ENCODE data around the gene PHF19. TPM values are rescaled to one million over a fixed set of nuclear protein-coding genes. Genes with fewer than 3 reads are reported as not detected.

Gene PHF19
- total and polyA plus RNA-seq, 2 of the 8 experiments (the other 6 are each of a cell fraction or from before 2014, with no cell fraction given): 28.2 to 31.8 TPM

DNA sequence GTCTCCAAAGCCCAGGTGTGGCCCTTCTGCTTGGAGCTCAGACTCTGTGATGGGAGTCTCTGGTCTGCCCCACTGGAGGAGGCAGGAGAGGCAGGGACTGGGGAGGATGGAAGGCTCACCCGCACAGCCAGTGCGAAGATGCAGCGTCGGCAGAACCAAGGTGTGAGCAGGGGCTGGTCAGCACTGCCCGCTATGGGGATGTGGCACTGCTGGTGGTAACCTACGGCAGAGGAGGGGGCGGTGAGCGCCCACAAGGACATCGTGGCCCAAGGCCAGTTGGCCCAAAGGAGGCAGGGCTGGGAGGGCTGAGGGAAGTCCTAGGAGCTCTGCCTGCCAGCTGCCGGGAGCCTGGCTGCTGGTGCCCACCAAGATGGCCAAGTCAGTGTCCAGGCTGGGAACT, 7.3 kb downstream of the PHF19 start:
- Histone ChIP-seq H3K4me1 (replicated peaks in 1 of 4; ENCODE audit: control insufficient read depth in 3 of 4, insufficient read depth in 4 of 4, low read length in 3 of 4) (peaks cover 15 to 36% (median 22%) of the 10 kb centered on the region in 4 experiments), H3K36me3 (ENCODE audit: control insufficient read depth in 2 of 4, insufficient read depth in 4 of 4, low read length in 3 of 4) (peaks cover 0 to 3% (median 0%) of the 10 kb centered on the region in 4 experiments; a peak in 3 of 8 replicates), H2AK5ac (ENCODE audit: low read depth, low read length) (peak overlapping the region; percentile 17; the same call in 1 of the 2 replicates), H2BK15ac (ENCODE audit: low read length) (peak overlapping the region; percentile 88), H3K23ac (ENCODE audit: insufficient read length) (no peak overlapping the region), H4K20me1 (replicated peaks in 1 of 2; ENCODE audit: control insufficient read depth in 1 of 2, insufficient read depth in 2 of 2, low read length in 2 of 2) (no peaks in the 10 kb centered on the region), H3K23me2 (ENCODE audit: low read depth, low read length) (0 out of 2 replicates have a peak, but pooled peaks cover 1% of the 10 kb centered on the region), H4K91ac (replicated peaks; ENCODE audit: insufficient read length, low read length) (peak overlapping the region; percentile 17), H3K79me1 (ENCODE audit: low read depth, low read length) (no peaks in the 10 kb centered on the region), H2BK12ac (ENCODE audit: low read depth, low read length) (peak overlapping the region; percentile 90; the same call in 1 of the 2 replicates), H3K79me2 (ENCODE audit: control insufficient read depth in 1 of 2, insufficient read depth in 2 of 2, low read length in 2 of 2) (no peaks in the 10 kb centered on the region), H3K56ac (replicated peaks; ENCODE audit: insufficient read length, low read depth, low read length) (no peak overlapping the region), H4K8ac (ENCODE audit: extremely low read depth, insufficient read depth, low read length) (no peak overlapping the region), H3K27me3 (replicated peaks in 1 of 4; ENCODE audit: control insufficient read depth in 3 of 4, extremely low read depth in 1 of 4, insufficient read depth in 3 of 4, low read length in 3 of 4) (no peaks in the 10 kb centered on the region; a peak in 2 of 7 replicates), H2BK20ac (ENCODE audit: low read length) (peak overlapping the region; percentile 91; the same call in 1 of the 2 replicates), H3K4me3 (ENCODE audit: extremely low read depth in 1 of 4, insufficient read depth in 2 of 4, low read depth in 3 of 4, low read length in 4 of 4) (no peak overlapping the region), H3K9ac (replicated peaks in 1 of 4; ENCODE audit: extremely low read depth in 1 of 4, low read depth in 3 of 4, low read length in 3 of 4) (no peak overlapping the region), H2BK5ac (ENCODE audit: low read depth, low read length) (no peak overlapping the region), H3K18ac (ENCODE audit: extremely low read depth, low read length) (no peak overlapping the region), H3K4me2 (ENCODE audit: insufficient read depth in 1 of 2, low read depth in 2 of 2, low read length in 2 of 2) (no peak overlapping the region), H3K9me3 (ENCODE audit: insufficient read depth in 2 of 2, low read depth in 1 of 2, low read length in 1 of 2) (no peaks in the 10 kb centered on the region), H4K5ac (ENCODE audit: insufficient read length, low read depth, low read length) (no peak overlapping the region), H3K4ac (replicated peaks; ENCODE audit: insufficient read length, low read depth, low read length) (peak overlapping the region; percentile 2), H3K14ac (ENCODE audit: insufficient read length) (no peak overlapping the region), H3K27ac (ENCODE audit: low read depth, low read length) (no peak overlapping the region; the same call in 1 of the 2 replicates), H2BK120ac (replicated peaks; ENCODE audit: low read depth, low read length) (no peak overlapping the region), H2AFZ (ENCODE audit: low read length) (no peak overlapping the region)
- FAIRE-seq (no peak), DNase-seq (ENCODE audit: low read depth in 1 of 2, low spot score in 2 of 2) (no peak)
- POLR2A ChIA-PET (ENCODE audit: partially characterized antibody): interaction anchor here (0.7 to 8.4 kb wide), 4 partner anchors 15 to 76 kb away, joined by 3 to 61 read pairs (median 3); no protein-coding TSS in a partner anchor
- TF ChIP-seq SUZ12 (IDR thresholded peaks at IDR 0.05; ENCODE audit: low read length) (no peak), TCF12 (IDR thresholded peaks at IDR 0.05; ENCODE audit: low read depth, low read length) (no peak)
- CTCF ChIA-PET (ENCODE audit: partially characterized antibody): interaction anchor here (1.1 to 10.5 kb wide), 12 partner anchors 10 to 190 kb away, joined by 3 to 108 read pairs (median 4); partner anchors contain the start of gene TRAF1
- 91% methylated on average over 10 of the region's 10 CpGs; no CpG with 5 or more reads in 1 of the 2 experiments for WGBS, 2 experiments (ENCODE audit: extremely low coverage in 1 of 2, insufficient coverage in 1 of 2, insufficient read length in 1 of 2, insufficient replicate concordance in 2 of 2, low coverage in 1 of 2, low lambda C conversion rate in 2 of 2, missing lambda C conversion rate in 1 of 2)
